Stimulated activated CD8-positive, alpha-beta memory T cell treated with anti-CD3 and anti-CD28 coated beads, Interleukin-15, amount 100 ng/mL, for 4 hours (primary cell): ENCODE results near the gene STARD13.

Experiments used
- DNase-seq, 2 donors: peaks; one replicate each; pipeline ENCODE4 v3.0.0-alpha.2; 2020; ENCODE audit warnings: low read depth in 2 of 2

The STARD13 gene

GRCh38 chr13:33307843-33308242 lies 22.3 kb upstream of the STARD13 start:
- no peak for DNase-seq

- DNase-seq = no peak
Measured at GRCh38 chr13:33303855-33304597, 18.5 kb upstream of the STARD13 start.

GRCh38 chr13:33299626-33300025 lies 14.1 kb upstream of the STARD13 start:
- no peak for DNase-seq

GRCh38 chr13:33296793-33297425 lies 11.4 kb upstream of the STARD13 start:
- DNase-seq = no peak

- DNase-seq = no peak
Measured at GRCh38 chr13:33292712-33293111, 7.2 kb upstream of the STARD13 start.

- DNase-seq = no peak
Measured at GRCh38 chr13:33290421-33290965, 4.9 kb upstream of the STARD13 start.

GRCh38 chr13:33289966-33290365 lies 4.4 kb upstream of the STARD13 start:
- DNase-seq = no peak

- no peak for DNase-seq
Measured at GRCh38 chr13:33287142-33287882, 1.8 kb upstream of the STARD13 start.

GRCh38 chr13:33286128-33286527 lies 573 bp upstream of the STARD13 start:
- DNase-seq = no peak

GRCh38 chr13:33284916-33285315 lies 639 bp downstream of the STARD13 start:
- DNase-seq = no peak

- DNase-seq = no peak
Measured at GRCh38 chr13:33284031-33284430, 1.5 kb downstream of the STARD13 start.

GRCh38 chr13:33283195-33283911 lies 2.2 kb downstream of the STARD13 start:
- DNase-seq = no peak

- no peak for DNase-seq
Measured at GRCh38 chr13:33281951-33282595, 3.5 kb downstream of the STARD13 start.

GRCh38 chr13:33280923-33281322 lies 4.6 kb downstream of the STARD13 start:
- no peak for DNase-seq

GRCh38 chr13:33280279-33280905 lies 5.2 kb downstream of the STARD13 start:
- DNase-seq = no peak

- no peak for DNase-seq
Measured at GRCh38 chr13:33279414-33280278, 5.9 kb downstream of the STARD13 start.

GRCh38 chr13:33278913-33279312 lies 6.6 kb downstream of the STARD13 start:
- DNase-seq = no peak

GRCh38 chr13:33277946-33278345 lies 7.6 kb downstream of the STARD13 start:
- DNase-seq = no peak

GRCh38 chr13:33277037-33277740 lies 8.4 kb downstream of the STARD13 start:
- DNase-seq = no peak
